ENCODE results near the gene CD80.

Gene CD80

GRCh38 chr3:119483101-119483500, 76.3 kb downstream of the CD80 start:
- TF ChIP-seq, protein P1, sequence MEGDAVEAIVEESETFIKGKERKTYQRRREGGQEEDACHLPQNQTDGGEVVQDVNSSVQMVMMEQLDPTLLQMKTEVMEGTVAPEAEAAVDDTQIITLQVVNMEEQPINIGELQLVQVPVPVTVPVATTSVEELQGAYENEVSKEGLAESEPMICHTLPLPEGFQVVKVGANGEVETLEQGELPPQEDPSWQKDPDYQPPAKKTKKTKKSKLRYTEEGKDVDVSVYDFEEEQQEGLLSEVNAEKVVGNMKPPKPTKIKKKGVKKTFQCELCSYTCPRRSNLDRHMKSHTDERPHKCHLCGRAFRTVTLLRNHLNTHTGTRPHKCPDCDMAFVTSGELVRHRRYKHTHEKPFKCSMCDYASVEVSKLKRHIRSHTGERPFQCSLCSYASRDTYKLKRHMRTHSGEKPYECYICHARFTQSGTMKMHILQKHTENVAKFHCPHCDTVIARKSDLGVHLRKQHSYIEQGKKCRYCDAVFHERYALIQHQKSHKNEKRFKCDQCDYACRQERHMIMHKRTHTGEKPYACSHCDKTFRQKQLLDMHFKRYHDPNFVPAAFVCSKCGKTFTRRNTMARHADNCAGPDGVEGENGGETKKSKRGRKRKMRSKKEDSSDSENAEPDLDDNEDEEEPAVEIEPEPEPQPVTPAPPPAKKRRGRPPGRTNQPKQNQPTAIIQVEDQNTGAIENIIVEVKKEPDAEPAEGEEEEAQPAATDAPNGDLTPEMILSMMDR (conservative IDR thresholded peaks at IDR 0.05; ENCODE audit: low read depth) = no peak
- H3K27ac ChIP-seq = no peak overlapping the region
- DNase-seq (ENCODE audit: low spot score) = no peak
- ChIA-PET CTCF (no interaction called here), POLR2A (ENCODE audit: low non-redundant PET) (no interaction called here)

DNA sequence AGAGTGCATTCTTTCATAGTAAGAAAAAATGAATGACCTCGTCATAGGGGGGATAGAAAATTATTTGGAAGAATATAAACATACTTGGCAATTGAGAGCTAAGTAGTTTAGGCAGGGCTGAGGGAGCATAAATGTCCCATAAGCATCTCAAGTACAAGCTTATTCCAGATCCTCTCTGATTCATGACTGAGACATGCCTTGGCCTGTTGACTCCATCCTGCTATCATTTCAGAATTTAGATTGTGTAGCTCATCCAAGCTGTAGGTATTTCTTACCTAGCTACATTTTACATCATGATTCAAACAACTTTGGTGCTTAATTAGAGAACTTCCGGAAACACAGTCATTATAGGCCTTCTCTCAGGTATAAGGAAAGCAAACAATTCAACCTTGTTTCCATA, 78.3 kb downstream of the CD80 start:
- DNase-seq (ENCODE audit: low spot score) = peak; percentile 81
- CTCF ChIA-PET = interaction anchor here (0.5 kb wide), 1 partner anchor 228 kb away, joined by 4 read pairs; no protein-coding TSS in a partner anchor
- TF ChIP-seq, protein P1 (conservative IDR thresholded peaks at IDR 0.05; ENCODE audit: low read depth) = no peak

More for the DNA sequence above, 78.3 kb downstream of the CD80 start:
- H3K27ac ChIP-seq = peak overlapping the region; percentile 76
- POLR2A ChIA-PET (ENCODE audit: low non-redundant PET) = interaction anchor here (0.7 to 1.1 kb wide), 3 partner anchors 17 to 18 kb away, joined by 3 to 4 read pairs (median 4); partner anchors contain the start of genes TIMMDC1 and TMEM39A
